Neural crest cell (in vitro differentiated cells): Measurements from ENCODE around the gene NSD2. TPM values are rescaled to one million over a fixed set of nuclear protein-coding genes. Genes with fewer than 3 reads are reported as not detected.

ENCODE experiments used
- DNase-seq: peaks from one replicate; pipeline ENCODE4 v3.0.0; 2021; ENCODE audit warnings: low read depth, mixed read lengths, low spot score
- H3K27ac Mint-ChIP-seq: one replicate; pipeline ENCODE4 v1.8.0; 2021; ENCODE audit warnings: mild to moderate bottlenecking, mixed read lengths; ENCODE audit not compliant: unreplicated experiment
- H3K27me3 Mint-ChIP-seq: 2 replicates; pipeline ENCODE4 v1.8.0; 2021; ENCODE audit warnings: low read depth, mild to moderate bottlenecking, mixed read lengths
- H3K36me3 Mint-ChIP-seq: 2 replicates; pipeline ENCODE4 v1.8.0; 2021; ENCODE audit warnings: low read depth, mild to moderate bottlenecking, mixed read lengths
- H3K4me1 Mint-ChIP-seq: 2 replicates; pipeline ENCODE4 v1.8.0; 2021; ENCODE audit warnings: mixed read lengths
- H3K4me3 Mint-ChIP-seq: one replicate; pipeline ENCODE4 v1.8.0; 2021; ENCODE audit warnings: mild to moderate bottlenecking, mixed read lengths
- H3K9me3 Mint-ChIP-seq: 2 replicates; pipeline ENCODE4 v1.8.0; 2021; ENCODE audit warnings: mixed read lengths
- total RNA-seq: library from RNA; stranded (reverse); gene quantifications from 2 replicates; pipeline ENCODE4 v1.2.1, GENCODE V29; 2021
- TF ChIP-seq, protein P1 (sequence below): fragments of 200-600 bp; sonication (generic); conservative IDR thresholded peaks from 2 replicates; pipeline ENCODE4 v1.5.0; 2021; ENCODE audit warnings: antibody characterized with exemption, mild to moderate bottlenecking

NSD2 gene
- total RNA-seq, 1 donor from 2014 or later, result 274 TPM

DNA sequence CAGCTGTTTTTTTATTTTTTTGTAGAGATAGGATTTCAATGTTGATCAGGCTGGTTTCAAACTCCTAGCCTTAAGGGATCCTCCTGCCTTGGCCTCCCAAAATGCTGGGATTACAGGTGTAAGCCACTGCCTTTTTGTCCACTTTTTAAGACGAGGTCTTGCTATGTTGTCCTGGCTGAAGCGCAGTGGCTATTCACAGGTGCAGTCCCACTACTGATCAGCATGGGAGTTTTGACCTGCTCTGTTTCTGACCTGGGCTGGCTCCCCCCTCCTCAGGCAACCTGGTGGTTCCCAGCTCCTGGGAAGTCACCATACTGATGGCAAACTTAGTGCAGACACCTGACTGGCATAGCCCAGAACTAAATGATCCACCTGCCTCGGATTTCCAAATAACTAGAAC, 2.3 kb upstream of the NSD2 start:
- Mint-ChIP-seq H3K4me1 (peaks cover 52% of the 10 kb centered on the region), H3K4me3 (peak overlapping the region; percentile 91), H3K36me3 (peaks cover 3% of the 10 kb centered on the region), H3K9me3 (no peaks in the 10 kb centered on the region), H3K27me3 (peaks cover 18% of the 10 kb centered on the region), H3K27ac (no peak overlapping the region)
- no peak for DNase-seq
- TF ChIP-seq, protein P1, sequence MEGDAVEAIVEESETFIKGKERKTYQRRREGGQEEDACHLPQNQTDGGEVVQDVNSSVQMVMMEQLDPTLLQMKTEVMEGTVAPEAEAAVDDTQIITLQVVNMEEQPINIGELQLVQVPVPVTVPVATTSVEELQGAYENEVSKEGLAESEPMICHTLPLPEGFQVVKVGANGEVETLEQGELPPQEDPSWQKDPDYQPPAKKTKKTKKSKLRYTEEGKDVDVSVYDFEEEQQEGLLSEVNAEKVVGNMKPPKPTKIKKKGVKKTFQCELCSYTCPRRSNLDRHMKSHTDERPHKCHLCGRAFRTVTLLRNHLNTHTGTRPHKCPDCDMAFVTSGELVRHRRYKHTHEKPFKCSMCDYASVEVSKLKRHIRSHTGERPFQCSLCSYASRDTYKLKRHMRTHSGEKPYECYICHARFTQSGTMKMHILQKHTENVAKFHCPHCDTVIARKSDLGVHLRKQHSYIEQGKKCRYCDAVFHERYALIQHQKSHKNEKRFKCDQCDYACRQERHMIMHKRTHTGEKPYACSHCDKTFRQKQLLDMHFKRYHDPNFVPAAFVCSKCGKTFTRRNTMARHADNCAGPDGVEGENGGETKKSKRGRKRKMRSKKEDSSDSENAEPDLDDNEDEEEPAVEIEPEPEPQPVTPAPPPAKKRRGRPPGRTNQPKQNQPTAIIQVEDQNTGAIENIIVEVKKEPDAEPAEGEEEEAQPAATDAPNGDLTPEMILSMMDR, result no peak

DNA sequence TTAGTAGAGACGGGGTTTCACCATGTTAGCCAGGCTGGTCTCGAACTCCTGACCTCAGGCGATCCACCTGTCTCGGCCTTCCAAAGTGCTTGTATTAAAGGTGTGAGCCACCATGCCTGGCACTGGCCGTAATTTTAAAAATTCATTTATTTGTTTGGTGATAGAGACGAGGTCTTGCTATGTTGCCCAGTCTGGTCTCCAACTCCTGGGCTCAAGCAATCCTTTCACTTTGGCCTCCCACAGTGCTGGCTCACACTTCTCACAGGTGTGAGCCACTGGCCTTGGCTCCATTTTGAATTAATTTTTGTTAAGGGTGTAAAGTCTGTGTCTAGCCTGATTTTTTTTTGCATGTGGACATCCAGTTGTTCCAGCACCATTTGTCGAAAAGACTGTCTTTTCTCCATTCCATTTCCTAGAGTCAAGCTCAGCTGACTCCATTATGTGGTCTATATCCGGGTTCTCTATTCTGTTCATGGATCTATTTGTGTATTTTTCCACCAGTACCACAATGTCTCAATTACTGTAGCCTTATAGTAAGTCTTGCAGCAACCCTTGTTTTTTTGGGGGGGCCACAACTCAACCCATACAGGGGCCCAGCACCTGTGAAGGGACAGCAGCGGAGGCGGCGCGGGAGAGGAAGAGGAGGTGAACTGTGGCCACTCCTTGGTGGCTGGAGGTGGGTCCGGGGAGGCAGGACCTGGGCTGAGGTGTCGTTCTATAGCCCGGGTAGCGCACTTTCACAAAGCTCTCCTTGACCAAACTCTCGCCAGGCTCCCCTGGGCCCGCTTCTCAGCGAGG, 1.5 kb upstream of the NSD2 start:
- Mint-ChIP-seq H3K4me1 (peaks cover 52% of the 10 kb centered on the region), H3K4me3 (peak overlapping the region; percentile 91), H3K27ac (no peak overlapping the region), H3K9me3 (no peaks in the 10 kb centered on the region), H3K36me3 (peaks cover 3% of the 10 kb centered on the region), H3K27me3 (peaks cover 14% of the 10 kb centered on the region)
- DNase-seq, result no peak
- TF ChIP-seq, protein P1, result no peak

DNA sequence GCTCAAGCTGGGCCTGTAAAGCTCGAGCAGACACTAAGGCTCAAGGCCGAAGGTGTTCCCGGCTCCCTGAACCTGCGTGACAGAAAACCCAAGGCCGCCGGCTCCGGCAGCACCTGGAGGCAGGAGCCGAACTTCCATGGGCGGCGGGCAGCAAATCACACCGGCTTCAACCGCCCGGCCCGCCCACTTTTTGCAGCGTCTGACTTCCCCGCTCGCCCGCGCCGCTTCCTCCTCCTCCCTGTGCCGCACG, 940 bp upstream of the NSD2 start:
- Mint-ChIP-seq H3K4me1 (peaks cover 50% of the 10 kb centered on the region), H3K36me3 (peaks cover 3% of the 10 kb centered on the region), H3K9me3 (no peaks in the 10 kb centered on the region), H3K4me3 (peak overlapping the region; percentile 91), H3K27ac (no peak overlapping the region), H3K27me3 (peaks cover 14% of the 10 kb centered on the region)
- peak; percentile 72 for DNase-seq
- TF ChIP-seq, protein P1, result no peak

DNA sequence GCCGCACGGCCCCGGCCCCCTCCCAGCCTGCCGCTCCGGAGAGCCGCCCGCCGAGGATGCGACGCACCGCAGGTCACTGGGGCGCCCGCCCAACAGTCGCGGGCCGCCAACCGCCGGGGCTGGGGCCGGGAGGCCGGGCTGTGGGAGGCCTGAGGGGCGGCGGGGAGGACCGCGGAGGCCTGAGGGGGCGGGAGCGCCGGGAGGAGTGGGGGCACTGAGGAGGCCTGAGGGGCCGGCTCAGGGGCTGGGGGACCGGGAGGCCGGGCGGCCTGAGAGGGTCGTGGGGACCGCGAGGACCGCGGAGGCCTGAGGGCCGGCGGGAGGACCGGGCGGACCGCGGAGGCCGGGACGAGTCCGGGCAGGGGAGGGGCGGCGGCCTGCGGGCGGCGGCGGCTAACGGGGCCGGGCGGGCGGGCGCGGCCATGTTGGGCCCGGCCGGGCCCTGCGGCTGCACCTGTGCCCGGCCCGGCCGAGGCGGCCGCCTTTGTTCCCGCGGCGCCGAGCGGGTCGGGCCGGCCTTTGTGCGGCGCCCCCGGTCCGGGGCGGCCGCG, 353 bp downstream of the NSD2 start:
- TF ChIP-seq, protein P1, result no peak
- peaks cover 3% of the 10 kb centered on the region for H3K36me3 Mint-ChIP-seq
- peaks cover 41% of the 10 kb centered on the region for H3K4me1 Mint-ChIP-seq
- DNase-seq, result peak; percentile 47
- H3K9me3 Mint-ChIP-seq, result no peaks in the 10 kb centered on the region
- peaks cover 14% of the 10 kb centered on the region for H3K27me3 Mint-ChIP-seq
- H3K4me3 Mint-ChIP-seq, result no peak overlapping the region
- no peak overlapping the region for H3K27ac Mint-ChIP-seq

DNA sequence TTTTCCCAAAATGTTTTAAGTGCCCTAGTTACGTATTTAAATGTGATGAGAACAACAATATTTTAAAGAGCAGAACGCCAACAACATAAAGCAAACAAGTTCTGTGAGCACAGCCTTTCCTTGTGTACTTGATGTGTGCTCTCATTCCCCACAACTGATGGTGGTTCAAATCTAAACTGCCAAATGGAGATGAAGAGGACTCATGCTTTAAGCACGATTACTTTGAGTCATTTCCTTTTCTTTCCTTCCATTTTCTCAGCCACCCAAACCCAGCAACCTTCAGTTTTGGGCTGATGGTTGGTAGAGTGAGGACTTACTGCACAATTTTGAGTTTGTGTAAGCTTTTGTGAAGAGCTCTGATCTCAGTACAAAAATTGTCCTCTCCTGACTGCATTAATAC, 1.7 kb downstream of the NSD2 start:
- TF ChIP-seq, protein P1, result no peak
- Mint-ChIP-seq H3K9me3 (no peaks in the 10 kb centered on the region), H3K27me3 (peaks cover 8% of the 10 kb centered on the region), H3K27ac (no peak overlapping the region), H3K36me3 (peaks cover 3% of the 10 kb centered on the region), H3K4me3 (peak overlapping the region; percentile 90), H3K4me1 (peaks cover 44% of the 10 kb centered on the region)
- no peak for DNase-seq
